NCI-H1694 treated with DMSO at 0.1 percent for 48 hours (cell line): ENCODE data around the gene NELFCD.
"Not testable (repeated sequence)": the region's sequence is repeated elsewhere in the genome, so short reads cannot be mapped to it uniquely, and the experiment has no call there.

Source experiments
- DNase-seq: peaks from one replicate; lab custom pipeline; 2025; lab: John Stamatoyannopoulos, UW

NELFCD gene

DNA sequence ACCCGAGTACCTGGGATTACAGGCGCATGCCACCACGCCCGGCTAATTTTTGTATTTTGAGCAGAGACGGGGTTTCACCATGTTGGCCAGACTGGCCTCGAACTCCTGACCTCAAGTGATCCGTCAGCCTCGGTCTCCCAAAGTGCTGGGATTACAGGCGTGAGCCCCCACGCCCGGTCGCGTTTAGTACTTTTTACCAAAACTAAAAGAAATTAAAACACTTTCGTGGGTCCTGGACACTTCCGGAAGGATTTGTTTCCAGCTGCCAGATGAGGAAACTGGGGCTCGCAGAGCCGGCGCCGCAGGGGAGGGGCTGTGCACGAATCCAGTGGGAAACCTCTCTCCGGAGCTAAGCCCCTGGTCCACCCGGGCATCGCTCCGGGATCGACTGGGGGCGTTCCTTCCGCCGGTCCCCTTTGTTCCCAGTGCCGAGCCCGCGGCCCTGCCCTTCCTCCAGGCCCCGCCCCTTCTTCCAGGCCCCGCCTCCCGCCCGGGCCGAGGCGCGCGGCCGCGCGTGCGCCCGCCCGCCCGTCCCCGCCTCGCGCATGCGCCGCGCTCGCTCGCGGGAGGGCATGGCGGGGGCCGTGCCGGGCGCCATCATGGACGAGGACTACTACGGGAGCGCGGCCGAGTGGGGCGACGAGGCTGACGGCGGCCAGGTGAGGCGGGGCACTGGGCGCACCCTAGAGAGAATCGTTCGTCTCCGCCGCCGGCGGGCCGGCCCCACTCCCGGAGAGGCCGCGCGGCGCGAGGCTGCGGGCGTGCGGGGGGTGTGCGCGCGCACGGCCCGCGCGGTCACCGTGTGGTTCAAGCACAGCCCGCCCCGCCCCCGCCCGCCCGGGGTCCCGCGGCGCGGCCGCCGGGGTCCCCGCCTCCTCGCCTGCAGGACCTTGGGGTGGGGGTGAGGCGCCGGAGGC is at the start of gene NELFCD:
Gene NELFCD, plus strand, starts transcription at position 546 of the 917 bp plus-strand sequence. Its CDS starts 54 bp downstream, at position 600.
- DNase-seq, result peak; percentile 50

GRCh38 chr20:58932170-58932569 is 48.9 kb upstream of the NELFCD start:
- DNase-seq, result no peak

GRCh38 chr20:58938078-58938477 is 43.0 kb upstream of the NELFCD start:
- no peak for DNase-seq

GRCh38 chr20:58938541-58938940 is 42.5 kb upstream of the NELFCD start:
- DNase-seq, result no peak

GRCh38 chr20:58941471-58941870 is 39.6 kb upstream of the NELFCD start:
- no peak for DNase-seq

DNA sequence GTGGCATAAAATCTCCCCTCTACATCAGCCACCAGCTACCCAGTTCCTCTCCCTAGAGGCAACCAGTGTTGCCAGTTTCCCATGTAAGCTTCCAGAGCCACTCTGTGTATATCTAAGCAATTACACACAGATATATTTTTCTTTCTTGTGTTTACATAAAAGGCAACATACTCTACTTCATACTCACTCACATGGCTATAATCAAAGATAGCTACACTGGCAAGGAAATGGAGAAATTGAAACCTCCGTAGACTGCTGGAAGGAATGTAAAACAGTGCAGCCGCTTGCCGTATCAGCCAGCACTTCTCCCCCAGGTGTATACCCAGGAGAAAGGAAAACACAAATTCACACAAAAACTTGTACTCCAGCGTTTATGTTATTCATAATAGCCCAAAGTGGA is 38.5 kb upstream of the NELFCD start:
- no peak for DNase-seq

- no peak for DNase-seq
These were observed 36.4 kb upstream of the NELFCD start for GRCh38 chr20:58944610-58945009.

DNA sequence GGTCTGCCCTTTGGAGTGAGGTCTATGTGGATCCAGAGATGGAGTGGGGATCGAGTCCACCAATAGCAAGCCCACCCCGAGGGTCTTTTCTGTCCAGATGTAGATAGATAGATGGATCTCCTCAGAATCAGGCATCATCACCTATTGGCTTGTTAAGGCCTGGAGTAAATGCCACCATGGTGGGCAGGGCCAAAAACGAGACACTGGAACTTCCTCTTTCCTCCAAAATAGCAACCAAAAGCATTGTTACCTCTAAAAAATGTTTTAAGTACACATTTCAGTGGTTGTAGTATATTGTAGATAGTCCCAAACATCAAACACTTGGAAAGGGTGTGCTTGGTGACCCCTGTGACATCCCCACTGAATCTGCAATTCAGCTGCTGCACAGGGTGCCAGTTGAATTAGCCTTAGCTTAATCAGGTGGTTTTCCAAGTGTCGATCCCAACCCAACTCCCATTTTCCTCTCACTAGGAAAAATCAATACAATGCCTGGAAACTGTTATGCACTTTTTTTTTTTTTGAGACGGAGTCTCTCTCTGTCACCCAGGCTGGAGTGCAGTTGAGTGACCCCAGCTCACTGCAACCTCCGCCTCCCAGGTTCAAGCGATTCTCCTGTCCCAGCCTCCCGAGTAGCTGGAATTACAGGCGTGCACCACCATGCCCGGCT is 35.0 kb upstream of the NELFCD start:
- DNase-seq, result no peak

- DNase-seq, result not testable (repeated sequence)
These were observed 33.2 kb upstream of the NELFCD start for GRCh38 chr20:58947797-58948388.

DNA sequence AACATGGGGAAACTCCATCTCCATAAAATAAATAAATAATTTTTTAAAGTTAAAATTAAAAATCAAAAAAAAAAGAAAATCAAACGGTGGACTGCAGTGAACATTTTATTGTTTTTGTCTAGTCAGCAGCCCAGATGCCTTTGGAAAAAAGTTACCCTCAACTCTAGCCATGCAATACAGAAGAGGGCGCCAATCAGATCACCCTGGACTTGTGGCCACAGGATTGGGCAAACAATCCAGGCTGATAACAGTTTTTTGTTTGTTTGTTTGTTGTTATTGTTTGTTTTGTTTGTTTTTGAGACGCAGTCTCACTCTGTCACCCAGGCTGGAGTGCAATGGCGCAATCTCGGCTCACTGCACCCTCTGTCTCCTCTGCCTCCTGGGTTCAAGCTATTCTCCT is 30.5 kb upstream of the NELFCD start:
- no peak for DNase-seq

- DNase-seq, result no peak
These were observed 28.0 kb upstream of the NELFCD start for GRCh38 chr20:58953050-58953449.

DNA sequence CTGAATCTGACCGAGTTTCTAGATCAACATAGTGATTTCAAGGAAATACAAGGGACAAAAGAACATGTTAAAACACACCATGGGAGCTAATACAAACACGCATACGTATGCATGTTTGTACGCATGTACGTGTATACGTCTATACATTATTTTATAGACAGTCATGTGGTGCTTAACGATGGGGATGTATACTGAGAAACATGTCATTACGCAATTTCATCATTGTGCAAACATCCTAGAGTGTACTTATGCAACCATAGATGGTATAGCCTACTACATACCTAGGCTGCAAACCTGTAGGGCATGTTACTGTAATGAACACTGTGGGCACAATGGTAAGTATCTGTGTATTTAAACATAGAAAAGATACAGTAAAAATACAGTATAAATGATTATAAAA is 25.0 kb upstream of the NELFCD start:
- no peak for DNase-seq

GRCh38 chr20:58959652-58960051 is 21.4 kb upstream of the NELFCD start:
- DNase-seq, result no peak

GRCh38 chr20:58963060-58963584 is 17.9 kb upstream of the NELFCD start:
- DNase-seq, result no peak

DNA sequence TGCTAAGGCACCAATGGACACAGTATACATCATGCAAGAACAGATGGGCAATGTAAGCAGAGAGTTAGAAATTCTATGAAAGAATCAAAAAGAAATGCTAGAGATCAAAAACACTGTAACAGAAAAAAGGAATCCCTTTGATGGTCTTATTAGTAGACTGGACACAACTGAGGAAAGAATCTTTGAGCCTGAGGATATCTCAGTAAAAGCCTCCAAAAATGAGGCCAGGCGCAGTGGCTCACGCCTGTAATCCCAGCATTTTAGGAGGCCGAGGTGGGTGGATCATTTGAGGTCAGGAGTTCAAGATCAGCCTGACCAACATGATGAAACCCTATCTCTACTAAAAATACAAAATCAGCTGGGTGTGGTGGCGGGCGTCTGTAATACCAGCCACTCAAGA is 17.1 kb upstream of the NELFCD start:
- DNase-seq, result not testable (repeated sequence)

DNA sequence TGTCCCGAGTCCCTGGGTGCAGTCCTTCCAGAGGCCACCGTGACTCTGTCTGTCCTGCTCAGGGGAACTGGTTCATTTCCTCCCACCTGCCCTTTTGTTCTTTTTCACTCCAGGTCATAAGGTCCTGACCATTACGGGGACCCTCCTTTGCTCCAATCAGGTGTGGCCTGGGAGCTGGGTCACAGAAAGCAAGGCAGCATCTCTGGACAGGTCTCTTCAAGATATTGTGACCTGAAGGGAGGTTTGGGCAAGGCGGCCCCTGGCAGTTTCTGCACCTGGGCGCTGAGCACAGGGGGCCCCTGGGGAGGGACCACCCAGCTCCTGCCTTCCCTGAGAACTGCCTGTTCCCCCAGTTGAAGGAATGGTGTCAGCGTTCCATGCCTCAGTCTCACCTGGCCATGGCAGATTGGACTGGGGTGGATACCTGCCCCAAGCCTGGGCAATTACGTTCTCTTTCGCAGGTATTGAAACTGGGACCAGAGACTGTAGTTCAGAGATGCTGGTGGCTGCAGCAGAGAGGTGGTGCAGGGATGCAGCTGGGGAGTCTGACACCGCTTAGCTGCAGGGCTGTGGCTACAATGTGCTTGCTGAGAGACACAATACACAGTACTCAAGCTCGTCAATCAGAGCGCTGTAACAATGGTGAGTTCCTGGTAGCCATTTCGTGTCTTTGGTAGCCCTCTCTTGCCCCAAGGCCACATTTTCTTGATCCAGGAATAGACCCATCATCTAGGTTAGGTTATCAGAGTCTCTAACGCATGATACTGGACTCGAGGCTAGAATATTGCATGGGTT is 15.6 kb upstream of the NELFCD start:
- DNase-seq, result no peak

GRCh38 chr20:58967652-58968429 is 13.2 kb upstream of the NELFCD start:
- no peak for DNase-seq

GRCh38 chr20:58969439-58969838 is 11.6 kb upstream of the NELFCD start:
- no peak for DNase-seq

DNA sequence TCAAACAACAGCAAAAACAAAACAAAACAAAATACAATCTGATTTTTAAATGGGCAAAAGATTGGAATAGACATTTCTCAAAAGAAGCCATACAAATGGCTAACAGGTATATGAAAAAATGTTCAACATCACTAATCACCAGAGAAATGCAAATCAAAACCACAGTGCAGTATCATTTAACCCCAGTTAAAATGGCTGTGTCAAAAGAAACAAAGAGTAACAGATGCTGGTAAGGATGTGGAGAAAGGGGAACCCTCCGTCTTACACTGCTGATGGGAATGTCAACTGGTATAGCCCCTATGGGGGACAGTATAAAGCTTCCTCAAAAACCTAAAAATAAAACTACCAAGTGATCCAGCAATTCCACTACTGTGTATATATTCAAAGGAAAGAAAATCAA is 10.9 kb upstream of the NELFCD start:
- DNase-seq, result no peak

GRCh38 chr20:58971429-58971828 is 9.6 kb upstream of the NELFCD start:
- no peak for DNase-seq

DNA sequence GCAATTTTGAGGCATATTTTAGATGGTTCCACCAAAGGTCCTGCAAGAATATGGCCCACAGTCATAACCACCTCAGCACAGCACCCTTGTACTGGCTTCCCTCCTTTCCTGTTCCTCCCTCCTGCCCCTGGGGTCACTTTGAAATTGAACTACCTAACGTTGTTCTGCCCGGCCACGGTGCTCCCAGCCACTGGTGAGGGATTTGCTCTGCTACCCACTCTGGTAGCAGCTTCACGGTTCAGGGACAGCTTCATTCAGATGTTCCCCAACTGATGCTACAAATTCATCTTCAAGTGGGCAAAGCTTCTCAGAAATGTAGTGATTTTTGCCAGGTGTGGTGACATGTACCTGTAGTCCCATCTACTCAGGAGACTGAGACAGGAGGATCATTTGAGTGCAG is 7.9 kb upstream of the NELFCD start:
- DNase-seq, result no peak
